Measurements from ENCODE around the gene PYM1. TPM values are rescaled to one million over a fixed set of nuclear protein-coding genes. Genes with fewer than 3 reads are reported as not detected.

PYM1 gene
- total and polyA plus RNA-seq, 2 of the 13 experiments (the other 11 are each of a cell fraction or from before 2014, with no cell fraction given) = 44.0 to 51.8 TPM

- TF ChIP-seq ZNF574 (CRISPR knock-in tag; IDR thresholded peaks at IDR 0.05) (peak; percentile 11; the same call in 1 of the 2 replicates), KLF15 (CRISPR knock-in tag; IDR thresholded peaks at IDR 0.05; ENCODE audit: borderline replicate concordance) (no peak), ZNF879 (CRISPR knock-in tag; IDR thresholded peaks at IDR 0.05) (no peak), SP140L (CRISPR knock-in tag; IDR thresholded peaks at IDR 0.05; ENCODE audit: borderline replicate concordance) (no peak), ETV5 (CRISPR knock-in tag; IDR thresholded peaks at IDR 0.05; ENCODE audit: borderline replicate concordance) (no peak), HDAC6 (IDR thresholded peaks at IDR 0.05; ENCODE audit: low read depth, low read length) (no peak), ZNF501 (CRISPR knock-in tag; IDR thresholded peaks at IDR 0.05) (0 out of 2 replicates have a peak, but pooled peaks have one; percentile 43), ZNF652 (CRISPR knock-in tag; IDR thresholded peaks at IDR 0.05; ENCODE audit: borderline replicate concordance, low read depth) (no peak), HNF1A (IDR thresholded peaks at IDR 0.05; ENCODE audit: low read depth) (no peak), HNF1A (CRISPR knock-in tag; IDR thresholded peaks at IDR 0.05; ENCODE audit: borderline replicate concordance) (no peak), KLF16 (CRISPR knock-in tag; IDR thresholded peaks at IDR 0.05) (no peak; a peak in 1 of 4 replicates), ZNF451 (CRISPR knock-in tag; IDR thresholded peaks at IDR 0.05) (no peak), RNF219 (CRISPR knock-in tag; IDR thresholded peaks at IDR 0.05) (no peak), ZHX1 (CRISPR knock-in tag; IDR thresholded peaks at IDR 0.05; ENCODE audit: low read depth) (no peak), ZBTB25 (CRISPR knock-in tag; IDR thresholded peaks at IDR 0.05) (no peak), ZNF510 (CRISPR knock-in tag; IDR thresholded peaks at IDR 0.05; ENCODE audit: low read depth) (no peak), ZFP36L1 (CRISPR knock-in tag; IDR thresholded peaks at IDR 0.05) (no peak)
Observed at GRCh38 chr12:55974308-55974730, 46.6 kb upstream of the PYM1 start (continued).

Data from HepG2 (cell line).